Heart right ventricle (tissue), 16 donors: ENCODE results near the gene SLC2A8. TPM values are rescaled to one million over a fixed set of nuclear protein-coding genes. Genes with fewer than 3 reads are reported as not detected.

Source experiments
- ATAC-seq, 8 donors: fragments of 200-7000 bp; cut with Tn5 transposase; one replicate each; pipeline ENCODE4 v1.9.1; 2020; ENCODE audit warnings: mild to moderate bottlenecking in 8 of 8, moderate library complexity in 8 of 8, moderate number of reproducible peaks in 1 of 8
- DNase-seq, 2 donors: peaks; one replicate each; pipeline ENCODE4 v3.0.0-alpha.2; 2020
- H3K27ac ChIP-seq, 10 donors: fragments of 200-600 bp; sonication (generic) in 2 of 10; one replicate each; pipeline versions ENCODE4 v1.5.0 to v1.8.0; 2020 to 2022; ENCODE audit warnings: mild to moderate bottlenecking in 3 of 10
- H3K27me3 ChIP-seq, 7 donors: fragments of 200-600 bp; one replicate each; pipeline ENCODE4 v1.8.0; 2021 to 2022; ENCODE audit warnings: mild to moderate bottlenecking in 2 of 7
- H3K36me3 ChIP-seq, 9 donors: fragments of 200-600 bp; sonication (generic) in 1 of 9; one replicate each; pipeline versions ENCODE4 v1.5.0 to v1.8.0; 2020 to 2022; ENCODE audit warnings: mild to moderate bottlenecking in 2 of 9
- H3K4me1 ChIP-seq, 9 donors: fragments of 200-600 bp; sonication (generic) in 1 of 9; one replicate each; pipeline versions ENCODE4 v1.5.0 to v1.8.0; 2020 to 2022; ENCODE audit warnings: mild to moderate bottlenecking in 4 of 9
- H3K4me3 ChIP-seq, 10 donors: fragments of 200-600 bp; sonication (generic) in 2 of 10; one replicate each; pipeline versions ENCODE4 v1.5.0 to v1.8.0; 2020 to 2022; ENCODE audit warnings: mild to moderate bottlenecking in 7 of 10, moderate library complexity in 2 of 10
- H3K9me3 ChIP-seq, 11 donors: fragments of 200-600 bp in 10 of 11; sonication (generic) in 2 of 11; one replicate each; pipeline versions ENCODE4 v1.5.0 to v1.8.0; 2013 to 2022; ENCODE audit warnings: mild to moderate bottlenecking in 2 of 11, control low read depth in 1 of 11, moderate library complexity in 1 of 11
- WGBS, 2 donors: extraction: QIAGEN DNeasy Blood & Tissue Kit; methylation state at CpG; one replicate each; pipeline ENCODE4 v1.1.7; 2013; ENCODE audit warnings: inconsistent platforms in 1 of 2; 5-methylcytosine and 5-hydroxymethylcytosine counted together
- intact Hi-C, 10 donors: fragments of 100-400 bp; cut with DNase I; formaldehyde crosslinking; loops; one replicate each; pipeline versions ENCODE4 v1.11.1 to v1.14.2; 2022
- polyA plus RNA-seq, 2 donors: library from polyadenylated mRNA; stranded (reverse); fragments of 200-250 nt; gene quantifications; one replicate each; pipeline ENCODE4 v1.2.3, GENCODE V29; 2013
- total RNA-seq, 10 donors: library from RNA; stranded (reverse); fragmentation: NEBNext Ultra II Directional in 3 of 10; extraction: Animal tissue kit (Norgen Biotek cat#: 25700) in 3 of 10; gene quantifications; one replicate each; pipeline versions ENCODE4 v1.2.1 to v1.2.4, GENCODE V29; 2021 to 2023
- TF ChIP-seq, protein P1 (sequence below), 9 donors: fragments of 200-600 bp; sonication (generic) in 2 of 9; IDR thresholded peaks; one replicate each; pipeline versions ENCODE4 v1.5.0 to v1.8.0; 2021 to 2022; ENCODE audit warnings: antibody characterized with exemption in 9 of 9, mild to moderate bottlenecking in 5 of 9, moderate library complexity in 1 of 9
- donor health status: Arrhythmogenic right ventricular cardiomyopathy.
- donor health status: ischemic (EF 13 %, LVEDD 7.1; RV severe dilation, severe dysfunction).
- donor health status: healthy with polysubstance abuse.
- donor health status: DM: no; HTN: yes; CAD: no.
- donor health status: DM: no; HTN: no; CAD: no.
- donor health status: ischemic (EF 25% LVEDD 6.9; RV normal size, moderate dysfunction).
- donor health status: ischemic (EF 25% LVEDD 5.7; RV mildly dilated, moderate dysfunction).
- donor health status: healthy.
- donor health status: DM: yes; HTN: yes; CAD: no.
- donor health status: Ischemic cardiomyopathy.
- donor health status: ischemic (EF 35%, LVEDD 5.7; RV mildly dilated, moderate dysfunction).
- donor health status: nonischemic (EF 11% LVEDD 7.7; RV severe dilation, severe dysfunction).
- donor health status: DM: yes; HTN: yes; CAD: no.
- donor health status: PGD.
- donor health status: ischemic (EF 29% LVEDD 5.4; RV normal size, mild dysfunction).
- donor health status: nonischemic (EF 23%, LVEDD 6.1; RV moderate dilation, normal function).

Gene SLC2A8
- total and polyA plus RNA-seq, 12 donors, result 10.0 to 26.7 (median 13.2) TPM

DNA sequence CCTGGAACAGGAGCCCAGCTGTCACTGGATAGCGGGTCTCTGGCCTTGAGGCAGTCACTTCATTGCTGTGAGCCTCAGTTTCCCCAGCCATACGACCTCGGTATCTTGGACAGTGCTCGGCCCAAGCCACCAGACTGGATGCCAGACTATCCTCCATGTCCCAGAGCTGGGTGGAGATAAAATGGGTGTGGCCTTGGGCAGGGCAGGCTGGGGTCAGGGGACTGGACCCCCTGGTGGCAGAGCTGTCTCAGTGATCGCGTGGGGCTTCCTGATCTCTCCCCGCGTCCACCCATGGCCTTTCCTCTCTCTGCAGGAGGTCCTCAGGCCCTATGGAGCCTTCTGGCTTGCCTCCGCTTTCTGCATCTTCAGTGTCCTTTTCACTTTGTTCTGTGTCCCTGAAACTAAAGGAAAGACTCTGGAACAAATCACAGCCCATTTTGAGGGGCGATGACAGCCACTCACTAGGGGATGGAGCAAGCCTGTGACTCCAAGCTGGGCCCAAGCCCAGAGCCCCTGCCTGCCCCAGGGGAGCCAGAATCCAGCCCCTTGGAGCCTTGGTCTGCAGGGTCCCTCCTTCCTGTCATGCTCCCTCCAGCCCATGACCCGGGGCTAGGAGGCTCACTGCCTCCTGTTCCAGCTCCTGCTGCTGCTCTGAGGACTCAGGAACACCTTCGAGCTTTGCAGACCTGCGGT, 10.0 kb downstream of the SLC2A8 start:
- H3K36me3 ChIP-seq, result peaks cover 0 to 51% (median 27%) of the 10 kb centered on the region in 9 donors

DNA sequence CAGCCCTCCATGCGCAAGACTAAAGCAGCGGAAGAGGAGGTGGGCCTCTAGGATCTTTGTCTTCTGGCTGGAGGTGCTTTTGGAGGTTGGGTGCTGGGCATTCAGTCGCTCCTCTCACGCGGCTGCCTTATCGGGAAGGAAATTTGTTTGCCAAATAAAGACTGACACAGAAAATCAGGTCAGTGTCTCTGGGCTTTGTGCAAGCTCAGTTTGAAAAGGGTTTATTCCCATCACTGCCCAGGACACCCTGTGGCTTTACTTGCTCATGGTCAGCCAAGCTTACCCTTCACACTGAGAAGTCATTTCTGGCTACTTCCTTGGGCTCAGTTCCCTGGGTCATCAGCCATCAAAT, 10.5 kb downstream of the SLC2A8 start:
- Histone ChIP-seq H3K4me1 (peaks cover 0 to 22% (median 15%) of the 10 kb centered on the region in 9 donors), H3K27me3 (no peaks in the 10 kb centered on the region), H3K9me3 (no peaks in the 10 kb centered on the region), H3K27ac (peak overlapping the region in 6 of 10 donors; percentile 13 to 61 (median 24)), H3K36me3 (peaks cover 0 to 46% (median 27%) of the 10 kb centered on the region in 9 donors), H3K4me3 (no peak overlapping the region)
- 31 to 51% methylated on average over 6 of the region's 6 CpGs for WGBS, 2 donors
- intact Hi-C loops, result no loop called here
- TF ChIP-seq, protein P1, sequence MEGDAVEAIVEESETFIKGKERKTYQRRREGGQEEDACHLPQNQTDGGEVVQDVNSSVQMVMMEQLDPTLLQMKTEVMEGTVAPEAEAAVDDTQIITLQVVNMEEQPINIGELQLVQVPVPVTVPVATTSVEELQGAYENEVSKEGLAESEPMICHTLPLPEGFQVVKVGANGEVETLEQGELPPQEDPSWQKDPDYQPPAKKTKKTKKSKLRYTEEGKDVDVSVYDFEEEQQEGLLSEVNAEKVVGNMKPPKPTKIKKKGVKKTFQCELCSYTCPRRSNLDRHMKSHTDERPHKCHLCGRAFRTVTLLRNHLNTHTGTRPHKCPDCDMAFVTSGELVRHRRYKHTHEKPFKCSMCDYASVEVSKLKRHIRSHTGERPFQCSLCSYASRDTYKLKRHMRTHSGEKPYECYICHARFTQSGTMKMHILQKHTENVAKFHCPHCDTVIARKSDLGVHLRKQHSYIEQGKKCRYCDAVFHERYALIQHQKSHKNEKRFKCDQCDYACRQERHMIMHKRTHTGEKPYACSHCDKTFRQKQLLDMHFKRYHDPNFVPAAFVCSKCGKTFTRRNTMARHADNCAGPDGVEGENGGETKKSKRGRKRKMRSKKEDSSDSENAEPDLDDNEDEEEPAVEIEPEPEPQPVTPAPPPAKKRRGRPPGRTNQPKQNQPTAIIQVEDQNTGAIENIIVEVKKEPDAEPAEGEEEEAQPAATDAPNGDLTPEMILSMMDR (IDR thresholded peaks at IDR 0.05), result no peak
- ATAC-seq (peak in 1 of 8 donors; percentile 19), DNase-seq (no peak)

More for the DNA sequence above, 10.0 kb downstream of the SLC2A8 start:
- Histone ChIP-seq H3K4me1 (peaks cover 0 to 18% (median 15%) of the 10 kb centered on the region in 9 donors), H3K27me3 (no peaks in the 10 kb centered on the region), H3K4me3 (no peak overlapping the region), H3K9me3 (no peaks in the 10 kb centered on the region), H3K27ac (peak overlapping the region in 6 of 10 donors; percentile 13 to 61 (median 24))
- DNase-seq (no peak), ATAC-seq (peak in 6 of 8 donors; percentile 23 to 50 (median 32))
- 39 to 50% methylated on average over 13 of the region's 13 CpGs for WGBS, 2 donors
- TF ChIP-seq, protein P1 (IDR thresholded peaks at IDR 0.05), result no peak
- intact Hi-C loops, result no loop called here

GRCh38 chr9:127411122-127411521, 14.2 kb downstream of the SLC2A8 start:
- TF ChIP-seq, protein P1 (IDR thresholded peaks at IDR 0.05), result no peak
- 89 to 90% methylated on average over 4 of the region's 4 CpGs for WGBS, 2 donors
- Histone ChIP-seq H3K4me1 (peaks cover 0 to 24% (median 15%) of the 10 kb centered on the region in 9 donors), H3K27me3 (no peaks in the 10 kb centered on the region), H3K9me3 (no peaks in the 10 kb centered on the region), H3K36me3 (peaks cover 0 to 14% (median 0%) of the 10 kb centered on the region in 9 donors), H3K27ac (peak overlapping the region in 1 of 10 donors; percentile 72), H3K4me3 (no peak overlapping the region)
- no peak for ATAC-seq
- DNase-seq, result no peak
- intact Hi-C loops, result no loop called here

DNA sequence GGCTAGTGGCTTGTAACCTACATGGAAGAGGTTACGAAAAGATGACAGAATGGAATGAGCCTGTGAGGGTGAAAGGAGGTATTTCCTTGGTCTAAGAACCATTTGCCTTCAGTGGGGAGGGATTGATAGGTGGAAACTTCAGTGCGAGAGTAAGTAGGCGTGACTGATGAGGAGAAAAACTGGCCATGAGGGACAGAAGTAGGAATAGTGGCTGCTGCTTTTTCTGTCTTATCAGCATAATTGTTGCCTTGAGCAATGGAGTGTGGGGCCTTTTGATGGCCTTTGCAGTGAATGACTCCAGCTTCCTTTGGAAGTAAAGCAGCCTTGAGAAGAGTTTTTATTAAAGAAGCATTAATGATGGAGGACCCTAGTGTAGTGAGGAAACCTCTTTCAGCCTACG, 18.2 kb downstream of the SLC2A8 start:
- peaks cover 0 to 28% (median 0%) of the 10 kb centered on the region in 9 donors for H3K4me1 ChIP-seq
- no peaks in the 10 kb centered on the region for H3K36me3 ChIP-seq
- TF ChIP-seq, protein P1 (IDR thresholded peaks at IDR 0.05), result no peak
- ATAC-seq (no peak), DNase-seq (no peak)
- no peaks in the 10 kb centered on the region for H3K27me3 ChIP-seq
- H3K9me3 ChIP-seq, result no peaks in the 10 kb centered on the region
- no peak overlapping the region for H3K27ac ChIP-seq
- intact Hi-C loops, result no loop called here
- no peak overlapping the region for H3K4me3 ChIP-seq
- 88 to 92% methylated on average over 4 of the region's 4 CpGs for WGBS, 2 donors
